HepG2 (cell line): ENCODE results near the gene BCAS3. TPM values are rescaled to one million over a fixed set of nuclear protein-coding genes. Genes with fewer than 3 reads are reported as not detected.

Experiments
- ATAC-seq: fragments of 200-7000 bp; cut with Tn5 transposase; 3 replicates; pipeline ENCODE4 v1.9.1; 2020; ENCODE audit warnings: mild to moderate bottlenecking, moderate library complexity
- BruUV-seq: library from RNA; stranded (reverse); fragments of 400-500 nt; replicated peaks from 2 replicates; lab custom pipeline; 2021; lab: Mats Ljungman, UMichigan
- CTCF ChIA-PET: fragments of 300-600 bp; formaldehyde crosslinking; extraction: SDS; loops from one replicate; lab custom pipeline; 2021; ENCODE audit warnings: low total read pairs, inconsistent platforms, low intra/inter-chr PET ratio; lab: Yijun Ruan, JAX
- POLR2A ChIA-PET: fragments of 350-600 bp; sonication (Branson Sonifier 250); formaldehyde crosslinking; loops from one replicate; lab custom pipeline; 2020; ENCODE audit warnings: antibody characterized with exemption, inconsistent platforms; lab: Yijun Ruan, JAX
- DNase-seq: peaks from one replicate; pipeline ENCODE4 v3.0.0-alpha.2; 2015; ENCODE audit warnings: low spot score
- FAIRE-seq: peaks from 3 replicates; lab custom pipeline; 2011; peaks lifted over from hg19 to GRCh38; lab: Jason Lieb, UNC
- H2AFZ ChIP-seq: one replicate; pipeline ENCODE4 v1.6.1; 2011; ENCODE audit warnings: low read length, inconsistent platforms
- H3K27ac ChIP-seq: fragments of 300-600 bp; 3 replicates; pipeline ENCODE4 v1.8.0; 2011; ENCODE audit warnings: mixed run types, mild to moderate bottlenecking, mixed read lengths, low read length, inconsistent platforms; ENCODE audit not compliant: insufficient read depth; ENCODE audit errors: extremely low read length
- H3K27me3 ChIP-seq, 2 experiments: fragments of 200-600 bp in 1 of 2; 2 replicates in 1 of 2; 3 replicates in 1 of 2; pipeline versions ENCODE4 v1.6.0 to v1.8.0; 2011; ENCODE audit warnings: low read length in 2 of 2, mild to moderate bottlenecking in 2 of 2, moderate library complexity in 2 of 2, inconsistent platforms in 1 of 2; ENCODE audit not compliant: insufficient read depth in 2 of 2, control insufficient read depth in 1 of 2
- H3K36me3 ChIP-seq, 2 experiments: fragments of 200-600 bp in 1 of 2; replicated peaks in 1 of 2; 2 replicates in 1 of 2; 3 replicates in 1 of 2; pipeline versions ENCODE4 v1.5.1 to v1.8.0; 2011; ENCODE audit warnings: low read length in 2 of 2, inconsistent platforms in 1 of 2; ENCODE audit not compliant: insufficient read depth in 2 of 2, control insufficient read depth in 1 of 2
- H3K4me1 ChIP-seq: 2 replicates; pipeline ENCODE4 v1.5.1; 2012; ENCODE audit warnings: low read length, inconsistent platforms; ENCODE audit not compliant: insufficient read depth
- H3K4me2 ChIP-seq: 2 replicates; pipeline ENCODE4 v1.6.0; 2011; ENCODE audit warnings: low read depth, low read length, inconsistent platforms
- H3K4me3 ChIP-seq, 3 experiments: fragments of 200-600 bp in 1 of 3; sonication (generic), shearing (Covaris generic) in 1 of 3; replicated peaks in 1 of 3; 2 replicates each; pipeline ENCODE4 v1.5.1; 2011 to 2016; ENCODE audit warnings: low read length in 3 of 3, inconsistent platforms in 2 of 3, low read depth in 2 of 3, mild to moderate bottlenecking in 2 of 3, control low read depth in 1 of 3, mixed read lengths in 1 of 3; ENCODE audit not compliant: insufficient read depth in 1 of 3
- H3K79me2 ChIP-seq: one replicate; pipeline ENCODE4 v1.6.1; 2011; ENCODE audit warnings: low read length, inconsistent platforms; ENCODE audit not compliant: insufficient read depth
- H3K9ac ChIP-seq: 2 replicates; pipeline ENCODE4 v1.6.0; 2011; ENCODE audit warnings: mild to moderate bottlenecking, low read depth, low read length, inconsistent platforms; ENCODE audit not compliant: insufficient read depth
- H3K9me3 ChIP-seq: 2 replicates; pipeline ENCODE4 v1.5.1; 2012; ENCODE audit warnings: mild to moderate bottlenecking, low read length
- H4K20me1 ChIP-seq: 2 replicates; pipeline ENCODE4 v1.6.0; 2011; ENCODE audit warnings: inconsistent platforms, mild to moderate bottlenecking, low read length, moderate library complexity; ENCODE audit not compliant: insufficient read depth
- FOXC1 ChIP-seq: sonication (generic); formaldehyde crosslinking; IDR thresholded peaks from 2 replicates; pipeline ENCODE4 v1.8.0; 2022; ENCODE audit warnings: mild to moderate bottlenecking, missing genetic modification reagents, borderline replicate concordance
- HDAC2 ChIP-seq: sonication (generic); formaldehyde crosslinking; IDR thresholded peaks from 2 replicates; pipeline ENCODE4 v1.4.0; 2020; ENCODE audit warnings: missing genetic modification reagents
- RFX3 ChIP-seq: IDR thresholded peaks from 2 replicates; pipeline ENCODE4 v1.6.1; 2016; ENCODE audit warnings: missing biosample characterization, missing genetic modification reagents
- SIN3B ChIP-seq: fragments of 150-350 bp; IDR thresholded peaks from 2 replicates; pipeline ENCODE4 v1.6.1; 2014; ENCODE audit warnings: low read length
- TP53 ChIP-seq: sonication (generic); formaldehyde crosslinking; conservative IDR thresholded peaks from 2 replicates; pipeline ENCODE4 v1.4.0; 2020; ENCODE audit warnings: missing genetic modification reagents
- ZC3H13 ChIP-seq: sonication (generic); formaldehyde crosslinking; IDR thresholded peaks from 2 replicates; pipeline ENCODE4 v1.8.1; 2023; ENCODE audit warnings: mild to moderate bottlenecking, missing genetic modification reagents, moderate library complexity
- ZNF468 ChIP-seq: sonication (generic); formaldehyde crosslinking; IDR thresholded peaks from 2 replicates; pipeline ENCODE4 v1.8.0; 2022; ENCODE audit warnings: mild to moderate bottlenecking, moderate library complexity, missing genetic modification reagents
- ZNF543 ChIP-seq: sonication (generic); formaldehyde crosslinking; IDR thresholded peaks from 2 replicates; pipeline ENCODE4 v1.4.0; 2020; ENCODE audit warnings: mild to moderate bottlenecking, missing genetic modification reagents
- ZNF713 ChIP-seq: sonication (generic); formaldehyde crosslinking; IDR thresholded peaks from 2 replicates; pipeline ENCODE4 v1.4.0; 2020; ENCODE audit warnings: mild to moderate bottlenecking, missing genetic modification reagents
- WGBS: methylation state at CpG from one replicate; pipeline ENCODE4 v1.1.6; 2017; ENCODE audit warnings: low lambda C conversion rate; 5-methylcytosine and 5-hydroxymethylcytosine counted together
- in situ Hi-C: cut with HindIII; loops from 2 replicates; pipeline ENCODE4 v1.10.0; 2017; ENCODE audit warnings: low pct_unique_long_range_greater_than_20kb; ENCODE audit not compliant: extremely low pct_ligation_motif_present
- intact Hi-C: fragments of 100-400 bp; cut with micrococcal nuclease; formaldehyde crosslinking; loops from one replicate; pipeline ENCODE4 v1.10.0; 2022; ENCODE audit not compliant: unreplicated experiment
- polyA plus RNA-seq, 8 experiments: library from polyadenylated mRNA; depleted of rRNA in 3 of 8; stranded (reverse) in 7 of 8; unstranded in 1 of 8; fragments of >200 nt; fragmentation: Illumina TruSeq in 4 of 8; extraction: Trizol in 4 of 8; gene quantifications; 2 replicates each; pipeline versions ENCODE4 v1.2.1 to v1.2.3, GENCODE V29; 2011 to 2016; ENCODE audit warnings: low read depth in 4 of 8, missing spikeins in 1 of 8, mixed read lengths in 1 of 8; ENCODE audit not compliant: insufficient read depth in 1 of 8
- total RNA-seq, 5 experiments: library from RNA; depleted of rRNA; stranded (reverse); fragments of >200 nt; fragmentation: Illumina TruSeq; extraction: Trizol; gene quantifications; 2 replicates each; pipeline ENCODE4 v1.2.3, GENCODE V29; 2016; ENCODE audit warnings: low read depth in 1 of 5
- TF ChIP-seq, protein P1 (sequence below): IDR thresholded peaks from 2 replicates; pipeline ENCODE4 v1.6.1; 2016; ENCODE audit warnings: missing genetic modification reagents, missing compliant biosample characterization
- TF ChIP-seq, protein P2 (sequence below): sonication (generic); formaldehyde crosslinking; conservative IDR thresholded peaks from 2 replicates; pipeline ENCODE4 v1.4.0; 2020; ENCODE audit warnings: missing genetic modification reagents
- TF ChIP-seq, protein P3 (sequence below): sonication (generic); formaldehyde crosslinking; conservative IDR thresholded peaks from 2 replicates; pipeline ENCODE4 v1.4.0; 2020; ENCODE audit warnings: missing genetic modification reagents
- TF ChIP-seq, protein P4 (sequence below), 2 experiments: sonication (generic) in 1 of 2; formaldehyde crosslinking in 1 of 2; IDR thresholded peaks; 2 replicates each; pipeline versions ENCODE4 v1.6.1 to v1.9.0; 2014 to 2022; ENCODE audit warnings: antibody characterized with exemption in 1 of 2, borderline replicate concordance in 1 of 2, inconsistent platforms in 1 of 2, low read depth in 1 of 2, missing genetic modification reagents in 1 of 2
- TF ChIP-seq, protein P5 (sequence below): sonication (generic); formaldehyde crosslinking; IDR thresholded peaks from 2 replicates; pipeline ENCODE4 v1.8.0; 2022; ENCODE audit warnings: missing genetic modification reagents, low read depth, mild to moderate bottlenecking, borderline replicate concordance
- TF ChIP-seq, protein P6 (sequence below): sonication (generic); formaldehyde crosslinking; IDR thresholded peaks from 2 replicates; pipeline ENCODE4 v1.5.0; 2020; ENCODE audit warnings: missing genetic modification reagents, mild to moderate bottlenecking, borderline replicate concordance

Gene BCAS3
- total and polyA plus RNA-seq, 2 of the 13 experiments (the other 11 are each of a cell fraction or from before 2014, with no cell fraction given): 10.7 to 11.2 TPM

- FAIRE-seq (no peak), DNase-seq (no peak), ATAC-seq (no peak)
- Histone ChIP-seq H3K9me3 (no peaks in the 10 kb centered on the region), H3K36me3 (no peaks in the 10 kb centered on the region), H3K27ac (no peak overlapping the region), H2AFZ (no peak overlapping the region), H3K9ac (no peak overlapping the region), H3K4me3 (no peak overlapping the region), H4K20me1 (no peaks in the 10 kb centered on the region), H3K27me3 (no peaks in the 10 kb centered on the region), H3K4me1 (no peaks in the 10 kb centered on the region), H3K4me2 (no peak overlapping the region), H3K79me2 (no peaks in the 10 kb centered on the region)
- ChIA-PET POLR2A (no interaction called here), CTCF (no interaction called here)
- in situ Hi-C loops: no loop called here
- intact Hi-C loops: no loop called here
- BruUV-seq: no TSS peak
- WGBS: 70% methylated on average over 3 of the region's 3 CpGs
- TF ChIP-seq, protein P1, sequence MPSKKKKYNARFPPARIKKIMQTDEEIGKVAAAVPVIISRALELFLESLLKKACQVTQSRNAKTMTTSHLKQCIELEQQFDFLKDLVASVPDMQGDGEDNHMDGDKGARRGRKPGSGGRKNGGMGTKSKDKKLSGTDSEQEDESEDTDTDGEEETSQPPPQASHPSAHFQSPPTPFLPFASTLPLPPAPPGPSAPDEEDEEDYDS (CRISPR knock-in tag): no peak
- TF ChIP-seq, protein P2, sequence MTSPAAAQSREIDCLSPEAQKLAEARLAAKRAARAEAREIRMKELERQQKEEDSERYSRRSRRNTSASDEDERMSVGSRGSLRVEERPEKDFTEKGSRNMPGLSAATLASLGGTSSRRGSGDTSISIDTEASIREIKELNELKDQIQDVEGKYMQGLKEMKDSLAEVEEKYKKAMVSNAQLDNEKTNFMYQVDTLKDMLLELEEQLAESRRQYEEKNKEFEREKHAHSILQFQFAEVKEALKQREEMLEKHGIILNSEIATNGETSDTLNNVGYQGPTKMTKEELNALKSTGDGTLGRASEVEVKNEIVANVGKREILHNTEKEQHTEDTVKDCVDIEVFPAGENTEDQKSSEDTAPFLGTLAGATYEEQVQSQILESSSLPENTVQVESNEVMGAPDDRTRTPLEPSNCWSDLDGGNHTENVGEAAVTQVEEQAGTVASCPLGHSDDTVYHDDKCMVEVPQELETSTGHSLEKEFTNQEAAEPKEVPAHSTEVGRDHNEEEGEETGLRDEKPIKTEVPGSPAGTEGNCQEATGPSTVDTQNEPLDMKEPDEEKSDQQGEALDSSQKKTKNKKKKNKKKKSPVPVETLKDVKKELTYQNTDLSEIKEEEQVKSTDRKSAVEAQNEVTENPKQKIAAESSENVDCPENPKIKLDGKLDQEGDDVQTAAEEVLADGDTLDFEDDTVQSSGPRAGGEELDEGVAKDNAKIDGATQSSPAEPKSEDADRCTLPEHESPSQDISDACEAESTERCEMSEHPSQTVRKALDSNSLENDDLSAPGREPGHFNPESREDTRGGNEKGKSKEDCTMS: no peak
- TF ChIP-seq FOXC1 (no peak), ZC3H13 (CRISPR knock-in tag) (no peak), ZNF713 (CRISPR knock-in tag) (no peak), ZNF468 (CRISPR knock-in tag) (no peak), RFX3 (no peak), TP53 (CRISPR knock-in tag) (no peak), SIN3B (no peak), HDAC2 (CRISPR knock-in tag) (no peak), ZNF543 (CRISPR knock-in tag) (no peak)
- TF ChIP-seq, protein P3, sequence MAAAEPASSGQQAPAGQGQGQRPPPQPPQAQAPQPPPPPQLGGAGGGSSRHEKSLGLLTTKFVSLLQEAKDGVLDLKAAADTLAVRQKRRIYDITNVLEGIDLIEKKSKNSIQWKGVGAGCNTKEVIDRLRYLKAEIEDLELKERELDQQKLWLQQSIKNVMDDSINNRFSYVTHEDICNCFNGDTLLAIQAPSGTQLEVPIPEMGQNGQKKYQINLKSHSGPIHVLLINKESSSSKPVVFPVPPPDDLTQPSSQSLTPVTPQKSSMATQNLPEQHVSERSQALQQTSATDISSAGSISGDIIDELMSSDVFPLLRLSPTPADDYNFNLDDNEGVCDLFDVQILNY: no peak
- TF ChIP-seq, protein P4, sequence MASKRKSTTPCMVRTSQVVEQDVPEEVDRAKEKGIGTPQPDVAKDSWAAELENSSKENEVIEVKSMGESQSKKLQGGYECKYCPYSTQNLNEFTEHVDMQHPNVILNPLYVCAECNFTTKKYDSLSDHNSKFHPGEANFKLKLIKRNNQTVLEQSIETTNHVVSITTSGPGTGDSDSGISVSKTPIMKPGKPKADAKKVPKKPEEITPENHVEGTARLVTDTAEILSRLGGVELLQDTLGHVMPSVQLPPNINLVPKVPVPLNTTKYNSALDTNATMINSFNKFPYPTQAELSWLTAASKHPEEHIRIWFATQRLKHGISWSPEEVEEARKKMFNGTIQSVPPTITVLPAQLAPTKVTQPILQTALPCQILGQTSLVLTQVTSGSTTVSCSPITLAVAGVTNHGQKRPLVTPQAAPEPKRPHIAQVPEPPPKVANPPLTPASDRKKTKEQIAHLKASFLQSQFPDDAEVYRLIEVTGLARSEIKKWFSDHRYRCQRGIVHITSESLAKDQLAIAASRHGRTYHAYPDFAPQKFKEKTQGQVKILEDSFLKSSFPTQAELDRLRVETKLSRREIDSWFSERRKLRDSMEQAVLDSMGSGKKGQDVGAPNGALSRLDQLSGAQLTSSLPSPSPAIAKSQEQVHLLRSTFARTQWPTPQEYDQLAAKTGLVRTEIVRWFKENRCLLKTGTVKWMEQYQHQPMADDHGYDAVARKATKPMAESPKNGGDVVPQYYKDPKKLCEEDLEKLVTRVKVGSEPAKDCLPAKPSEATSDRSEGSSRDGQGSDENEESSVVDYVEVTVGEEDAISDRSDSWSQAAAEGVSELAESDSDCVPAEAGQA (IDR thresholded peaks at IDR 0.05; ENCODE audit: low read depth): no peak
- TF ChIP-seq, protein P4 (CRISPR knock-in tag; IDR thresholded peaks at IDR 0.05; ENCODE audit: borderline replicate concordance): no peak
- TF ChIP-seq, protein P5, sequence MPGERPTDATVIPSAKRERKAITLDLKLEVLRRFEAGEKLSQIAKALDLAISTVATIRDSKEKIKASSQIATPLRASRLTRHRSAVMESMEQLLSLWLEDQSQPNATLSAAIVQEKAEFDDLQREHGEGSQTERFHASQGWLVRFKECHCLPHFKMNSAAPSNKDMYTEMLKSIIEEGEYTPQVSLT (CRISPR knock-in tag): no peak
- TF ChIP-seq, protein P6, sequence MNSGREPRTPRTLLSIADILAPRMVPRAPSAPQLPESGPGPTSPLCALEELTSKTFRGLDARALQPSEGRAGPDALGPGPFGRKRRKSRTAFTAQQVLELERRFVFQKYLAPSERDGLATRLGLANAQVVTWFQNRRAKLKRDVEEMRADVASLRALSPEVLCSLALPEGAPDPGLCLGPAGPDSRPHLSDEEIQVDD (CRISPR knock-in tag): no peak
These were observed 541.8 kb downstream of the BCAS3 start for GRCh38 chr17:61219460-61219859.
